ENCODE measurements around the gene SS18L1. TPM values are rescaled to one million over a fixed set of nuclear protein-coding genes. Genes with fewer than 3 reads are reported as not detected.

The SS18L1 gene
- total and polyA plus RNA-seq, 11 donors, result 6.5 to 12.4 (median 7.9) TPM

DNA sequence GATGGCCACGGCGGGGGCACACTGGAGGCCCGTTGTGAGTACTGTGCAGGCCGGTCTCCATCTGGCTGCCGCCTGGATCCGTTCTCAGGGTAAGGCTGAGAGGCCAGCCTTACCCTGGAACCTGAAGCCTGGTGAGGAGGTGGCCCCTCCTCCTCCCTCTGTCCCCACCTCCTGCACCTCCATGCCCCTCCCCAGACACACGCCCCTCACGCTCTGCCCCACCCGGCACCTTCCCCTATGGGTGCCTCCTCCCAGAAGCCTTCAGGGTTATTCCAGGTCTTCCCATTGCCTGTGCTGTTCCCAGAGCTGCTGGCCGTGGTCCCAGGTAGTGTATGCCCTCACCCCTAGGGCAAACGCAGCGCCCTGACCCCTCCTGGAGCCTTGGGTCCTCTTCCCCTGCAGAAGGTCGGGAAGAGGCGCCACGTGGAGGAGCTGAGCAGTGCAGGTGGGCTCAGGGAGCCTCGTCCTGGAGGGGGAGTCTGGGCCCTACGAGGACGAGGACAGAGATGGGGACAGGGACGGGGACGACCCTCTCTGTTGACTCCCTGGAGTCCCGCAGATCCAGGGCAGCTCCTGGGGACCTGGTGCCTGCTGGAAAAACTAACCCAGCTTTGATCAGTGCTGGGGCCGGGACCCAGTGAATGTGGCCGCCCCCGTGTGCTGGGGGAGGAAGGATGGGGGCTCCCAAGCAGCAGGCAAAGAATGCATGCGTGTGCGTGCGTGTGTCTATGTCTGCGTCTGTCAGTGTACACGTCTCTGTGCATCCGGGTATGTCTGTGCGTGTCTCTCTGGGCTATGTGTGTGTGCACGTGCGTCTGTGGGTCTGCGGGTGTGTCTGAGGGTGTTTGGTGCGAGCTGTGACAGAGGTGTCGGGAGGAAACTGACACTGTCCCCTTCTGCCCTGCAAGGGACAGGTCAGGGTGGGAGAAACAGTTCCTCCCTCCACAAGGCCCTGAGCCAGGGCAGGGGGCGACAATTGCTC lies 84.7 kb downstream of the SS18L1 start:
- peaks cover 0 to 8% (median 0%) of the 10 kb centered on the region in 12 donors for H3K4me1 ChIP-seq
- no peaks in the 10 kb centered on the region for H3K36me3 ChIP-seq
- ATAC-seq (peak in 2 of 4 donors; percentile 3 to 19), DNase-seq (no peak)
- TF ChIP-seq POLR2A (IDR thresholded peaks at IDR 0.05), result no peak
- TF ChIP-seq, protein P1, sequence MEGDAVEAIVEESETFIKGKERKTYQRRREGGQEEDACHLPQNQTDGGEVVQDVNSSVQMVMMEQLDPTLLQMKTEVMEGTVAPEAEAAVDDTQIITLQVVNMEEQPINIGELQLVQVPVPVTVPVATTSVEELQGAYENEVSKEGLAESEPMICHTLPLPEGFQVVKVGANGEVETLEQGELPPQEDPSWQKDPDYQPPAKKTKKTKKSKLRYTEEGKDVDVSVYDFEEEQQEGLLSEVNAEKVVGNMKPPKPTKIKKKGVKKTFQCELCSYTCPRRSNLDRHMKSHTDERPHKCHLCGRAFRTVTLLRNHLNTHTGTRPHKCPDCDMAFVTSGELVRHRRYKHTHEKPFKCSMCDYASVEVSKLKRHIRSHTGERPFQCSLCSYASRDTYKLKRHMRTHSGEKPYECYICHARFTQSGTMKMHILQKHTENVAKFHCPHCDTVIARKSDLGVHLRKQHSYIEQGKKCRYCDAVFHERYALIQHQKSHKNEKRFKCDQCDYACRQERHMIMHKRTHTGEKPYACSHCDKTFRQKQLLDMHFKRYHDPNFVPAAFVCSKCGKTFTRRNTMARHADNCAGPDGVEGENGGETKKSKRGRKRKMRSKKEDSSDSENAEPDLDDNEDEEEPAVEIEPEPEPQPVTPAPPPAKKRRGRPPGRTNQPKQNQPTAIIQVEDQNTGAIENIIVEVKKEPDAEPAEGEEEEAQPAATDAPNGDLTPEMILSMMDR (IDR thresholded peaks at IDR 0.05), result no peak
- H3K4me3 ChIP-seq, result no peak overlapping the region
- intact Hi-C loops (cut with DNase I), result no loop called here
- H3K9me3 ChIP-seq, result no peaks in the 10 kb centered on the region
- peaks cover 0 to 36% (median 4%) of the 10 kb centered on the region in 9 donors for H3K27me3 ChIP-seq
- H3K27ac ChIP-seq, result no peak overlapping the region
- WGBS, 4 donors, result 55 to 57% (median 56%) methylated on average over 30 to 37 of the region's 37 CpGs

DNA sequence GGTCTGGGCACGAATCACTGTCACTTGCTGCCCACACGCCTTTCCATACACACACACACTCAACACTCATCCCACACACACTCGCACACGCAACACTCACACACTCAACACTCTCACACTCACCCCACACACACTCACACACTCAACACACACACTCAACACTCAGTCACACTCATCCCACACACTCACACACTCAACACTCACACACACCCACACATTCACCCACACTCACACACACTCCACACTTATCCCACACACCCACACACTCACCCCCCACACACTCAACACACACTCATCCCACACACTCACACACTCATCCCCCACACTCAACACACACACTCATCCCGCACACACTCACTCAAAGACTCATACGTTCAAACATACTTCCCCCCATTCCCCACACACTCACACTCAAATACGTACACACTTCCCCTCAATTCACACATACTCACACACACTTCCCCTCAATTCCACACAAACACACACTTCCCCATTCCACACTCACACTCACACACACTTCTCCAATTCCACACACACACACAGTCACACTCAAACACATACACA lies 85.5 kb downstream of the SS18L1 start:
- no peak for DNase-seq
- TF ChIP-seq POLR2A (IDR thresholded peaks at IDR 0.05), result no peak
- TF ChIP-seq, protein P1 (IDR thresholded peaks at IDR 0.05), result no peak
- H3K27ac ChIP-seq, result no peak overlapping the region
- intact Hi-C loops (cut with DNase I), result no loop called here
- ATAC-seq, result no peak
- peaks cover 0 to 29% (median 0%) of the 10 kb centered on the region in 9 donors for H3K27me3 ChIP-seq
- peaks cover 0 to 15% (median 2%) of the 10 kb centered on the region in 12 donors for H3K4me1 ChIP-seq
- peaks cover 0 to 3% (median 0%) of the 10 kb centered on the region in 12 donors for H3K9me3 ChIP-seq
- WGBS, 4 donors, result 80 to 86% (median 83%) methylated on average over 7 of the region's 7 CpGs
- no peak overlapping the region for H3K4me3 ChIP-seq
- H3K36me3 ChIP-seq, result no peaks in the 10 kb centered on the region

- 68 to 84% (median 77%) methylated on average over 4 of the region's 4 CpGs for WGBS, 4 donors
- Histone ChIP-seq H3K36me3 (no peaks in the 10 kb centered on the region), H3K4me3 (no peak overlapping the region), H3K27me3 (peaks cover 0 to 23% (median 0%) of the 10 kb centered on the region in 9 donors), H3K27ac (no peak overlapping the region), H3K9me3 (peaks cover 0 to 3% (median 0%) of the 10 kb centered on the region in 12 donors), H3K4me1 (peaks cover 0 to 21% (median 6%) of the 10 kb centered on the region in 12 donors)
- ATAC-seq (no peak), DNase-seq (no peak)
- intact Hi-C loops (cut with DNase I), result loop anchor here in 4 of 10 donors (5.0 to 10.0 kb wide), 4 partner anchors 37 to 85 kb away; partner anchors contain the start of genes MTG2 (in 1 of the 4), PSMA7 (in 1 of the 4) and SS18L1 (in 1 of the 4)
- TF ChIP-seq, protein P1 (IDR thresholded peaks at IDR 0.05), result no peak
- no peak for TF ChIP-seq POLR2A (IDR thresholded peaks at IDR 0.05)
Measured at GRCh38 chr20:62229667-62230066, 86.1 kb downstream of the SS18L1 start.

GRCh38 chr20:62230276-62230675 lies 86.7 kb downstream of the SS18L1 start:
- DNase-seq, result no peak
- Histone ChIP-seq H3K27me3 (peaks cover 0 to 22% (median 0%) of the 10 kb centered on the region in 9 donors), H3K36me3 (no peaks in the 10 kb centered on the region), H3K9me3 (peaks cover 0 to 3% (median 0%) of the 10 kb centered on the region in 12 donors), H3K27ac (no peak overlapping the region), H3K4me3 (no peak overlapping the region), H3K4me1 (peaks cover 0 to 22% (median 6%) of the 10 kb centered on the region in 12 donors)
- intact Hi-C loops (cut with DNase I), result loop anchor here in 4 of 10 donors (5.0 to 10.0 kb wide), 4 partner anchors 38 to 85 kb away; partner anchors contain the start of genes MTG2 (in 1 of the 4), PSMA7 (in 1 of the 4) and SS18L1 (in 1 of the 4)
- ATAC-seq, result no peak
- TF ChIP-seq, protein P1 (IDR thresholded peaks at IDR 0.05), result no peak
- TF ChIP-seq POLR2A (IDR thresholded peaks at IDR 0.05), result no peak
- WGBS, 4 donors, result 94 to 97% (median 95%) methylated on average over 2 of the region's 2 CpGs
